Activated CD4-positive, alpha-beta T cell treated with anti-CD3 and anti-CD28 coated beads, Interleukin-2, Interleukin-4, amounts not matched to agents 100 ng/mL and 50 ng/mL, durations not matched to agents 16 hours and 8 hours (primary cell): ENCODE data around the gene CAMKMT.
A peak's percentile ranks its signal among the peaks of the same experiment; 100 is the strongest.

Experiments used
- DNase-seq: peaks from one replicate; pipeline ENCODE4 v3.0.0-alpha.2; 2020; ENCODE audit warnings: low spot score

CAMKMT gene

GRCh38 chr2:44651974-44652373 is 290.2 kb downstream of the CAMKMT start:
- peak; percentile 3 for DNase-seq

DNA sequence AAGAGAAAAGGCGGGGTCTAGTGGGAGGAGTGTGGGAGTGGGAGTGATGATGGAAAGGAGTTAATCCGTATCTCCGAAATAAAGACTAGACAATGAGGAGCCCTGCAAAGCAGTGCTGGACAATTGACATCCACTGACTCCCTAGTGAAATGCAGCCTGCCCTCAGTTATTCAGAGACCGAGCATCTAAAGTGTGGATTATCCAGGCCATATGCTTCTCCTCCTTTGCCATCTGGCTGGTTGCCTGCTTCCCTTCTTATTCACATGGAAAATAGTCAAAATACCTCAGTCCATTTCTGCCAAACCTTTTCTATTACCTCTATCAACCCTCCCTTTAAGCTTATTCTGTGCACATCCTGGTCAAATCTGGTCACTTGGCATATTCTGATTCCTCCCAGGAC is 291.0 kb downstream of the CAMKMT start:
- DNase-seq, result no peak

DNA sequence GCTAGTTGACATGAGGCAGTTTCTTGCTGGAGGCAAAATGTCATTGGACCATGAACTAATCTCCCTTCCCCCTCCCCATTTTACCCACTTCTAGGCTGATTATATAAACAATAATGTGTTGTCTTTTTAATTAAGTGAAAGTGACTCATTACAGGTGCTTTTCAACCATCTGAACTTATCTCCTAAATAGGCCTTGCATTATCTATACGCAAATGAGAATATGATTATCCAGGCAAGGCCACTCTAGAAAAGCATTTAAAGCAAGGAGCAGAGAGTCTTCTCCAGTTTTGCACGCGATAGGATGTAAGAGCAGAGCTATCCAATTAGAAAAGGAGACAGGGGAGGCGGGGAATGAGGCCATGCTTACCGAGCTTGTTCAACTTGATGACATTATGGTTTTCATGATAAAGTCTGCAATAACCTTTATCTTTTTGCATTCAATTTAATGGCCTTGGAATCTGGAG is 293.7 kb downstream of the CAMKMT start:
- DNase-seq, result no peak

DNA sequence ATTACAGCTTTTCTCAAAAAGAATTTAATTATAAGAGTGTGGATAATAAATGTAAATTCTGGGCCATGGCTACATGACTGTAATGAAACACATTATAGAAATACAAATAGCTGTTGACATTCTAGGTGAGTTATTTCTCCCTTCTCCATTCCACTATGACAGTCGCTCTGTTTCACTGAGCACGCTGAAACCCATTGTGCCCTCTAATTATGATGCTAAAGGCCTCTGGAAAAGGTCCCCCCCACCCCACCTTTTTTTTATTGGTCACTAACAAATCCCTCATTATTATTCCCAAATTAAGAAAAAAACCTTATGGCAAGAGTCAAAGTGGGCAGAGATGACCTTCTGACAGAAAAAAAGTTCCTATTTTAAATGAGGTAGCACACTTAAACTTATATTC is 294.7 kb downstream of the CAMKMT start:
- no peak for DNase-seq

DNA sequence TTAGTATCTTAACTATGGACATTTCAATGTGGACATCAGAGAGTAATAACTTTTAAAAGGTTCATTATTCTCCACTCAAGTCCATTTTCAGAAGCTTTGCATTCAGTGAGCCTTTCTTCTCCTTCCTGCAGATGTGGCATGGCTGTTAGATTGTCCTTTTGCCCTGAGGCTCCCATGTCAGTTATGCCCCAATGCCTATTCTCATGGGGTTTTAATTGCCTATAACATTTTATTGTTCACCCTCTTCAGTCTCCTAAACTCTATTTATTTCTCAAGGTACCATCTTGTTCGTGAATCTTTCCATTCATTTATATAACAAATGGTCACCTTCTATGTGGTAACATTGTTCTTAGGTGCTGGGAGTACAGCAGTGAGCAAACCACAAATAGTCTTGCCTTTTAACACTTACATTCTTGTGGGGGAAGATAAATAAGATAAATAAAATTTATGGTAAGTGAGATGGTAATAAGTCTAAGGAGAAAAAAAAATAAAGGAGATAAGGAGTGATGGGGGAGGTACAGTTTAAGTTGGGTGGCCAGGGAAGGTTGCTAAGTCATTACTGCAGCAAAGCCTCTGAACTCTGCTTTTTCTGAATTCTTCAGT is 301.8 kb downstream of the CAMKMT start:
- DNase-seq, result no peak

DNA sequence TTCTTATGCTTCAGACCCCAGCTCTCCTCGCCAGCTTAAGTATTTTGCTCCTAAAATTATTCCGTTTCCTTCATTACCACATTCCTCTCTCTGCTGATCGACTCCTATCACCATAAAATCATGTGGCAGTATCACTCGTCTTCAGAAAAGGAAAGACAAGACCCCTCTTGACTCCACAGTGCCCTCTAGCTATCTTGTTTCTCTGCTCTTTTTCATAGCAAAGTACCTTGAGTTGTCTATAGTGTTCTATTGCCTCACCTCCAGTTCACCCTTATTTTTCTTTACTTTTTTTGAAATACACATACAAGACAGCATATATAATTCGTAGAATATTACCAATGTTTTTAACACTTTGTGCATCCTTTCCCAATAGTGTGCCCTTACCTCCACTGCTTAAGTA is 306.6 kb downstream of the CAMKMT start:
- no peak for DNase-seq

- DNase-seq, result no peak
These were observed 309.5 kb downstream of the CAMKMT start for GRCh38 chr2:44671276-44671675.

DNA sequence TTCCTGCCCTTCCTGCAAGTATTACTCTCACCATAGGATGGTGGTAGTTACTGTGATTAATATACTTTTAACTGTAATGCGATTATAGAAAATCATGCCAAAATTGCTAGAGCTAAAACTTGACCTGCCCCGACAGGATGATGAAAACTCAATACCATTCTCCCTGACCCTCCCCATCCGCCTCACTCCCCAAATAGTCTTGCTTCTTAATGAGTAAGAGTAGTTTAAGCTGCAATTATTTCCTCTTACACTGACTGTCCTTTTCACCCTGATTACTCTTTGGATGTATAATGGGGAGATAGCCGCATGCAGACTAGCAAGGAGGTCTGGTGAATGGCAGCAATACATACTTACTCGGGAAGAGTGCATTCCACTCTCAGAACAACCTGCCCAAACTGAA is 310.2 kb downstream of the CAMKMT start:
- DNase-seq, result no peak

DNA sequence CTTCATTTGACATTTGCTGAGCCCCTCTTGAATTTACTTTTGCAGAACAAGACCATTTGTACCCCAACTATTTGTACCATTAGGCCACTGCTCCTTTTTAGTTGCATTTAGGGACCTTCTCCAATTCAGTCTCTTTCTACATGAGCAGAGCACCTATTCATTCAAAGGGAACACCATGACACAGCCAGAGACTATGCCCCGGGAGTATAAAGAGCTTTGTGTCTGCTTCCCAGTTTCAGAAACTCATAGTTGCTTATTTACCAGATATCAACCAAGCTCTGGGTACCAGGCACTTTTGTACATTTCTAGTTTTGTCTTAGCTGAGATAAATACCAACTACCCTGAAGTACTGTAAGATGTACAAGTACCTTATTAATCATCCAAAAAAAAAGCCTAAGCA is 310.7 kb downstream of the CAMKMT start:
- no peak for DNase-seq

GRCh38 chr2:44674473-44675284 is 312.9 kb downstream of the CAMKMT start:
- peak; percentile 7 for DNase-seq

- no peak for DNase-seq
These were observed 314.6 kb downstream of the CAMKMT start for GRCh38 chr2:44676379-44676778.

DNA sequence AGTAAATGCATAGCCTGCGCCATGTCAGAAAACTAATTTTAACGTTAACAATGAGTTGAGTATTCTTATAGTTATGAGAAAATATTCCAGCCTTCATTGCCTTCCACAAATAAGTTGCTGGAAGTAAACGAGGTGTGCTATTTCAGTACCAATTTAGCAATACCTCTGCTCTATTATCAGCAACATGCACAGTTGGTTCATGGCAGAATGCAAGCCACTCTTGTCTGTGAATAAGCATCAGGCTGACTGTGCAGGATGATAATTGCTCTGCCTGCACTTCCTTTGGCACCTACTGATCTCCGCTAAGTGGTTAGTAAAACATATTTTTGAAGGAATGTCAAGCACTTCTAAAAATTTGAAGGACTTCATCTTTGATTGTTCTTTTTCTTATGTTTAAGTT is 317.8 kb downstream of the CAMKMT start:
- DNase-seq, result no peak

- no peak for DNase-seq
These were observed 318.2 kb downstream of the CAMKMT start for GRCh38 chr2:44679990-44680389.

GRCh38 chr2:44680424-44680971 is 318.8 kb downstream of the CAMKMT start:
- DNase-seq, result no peak

DNA sequence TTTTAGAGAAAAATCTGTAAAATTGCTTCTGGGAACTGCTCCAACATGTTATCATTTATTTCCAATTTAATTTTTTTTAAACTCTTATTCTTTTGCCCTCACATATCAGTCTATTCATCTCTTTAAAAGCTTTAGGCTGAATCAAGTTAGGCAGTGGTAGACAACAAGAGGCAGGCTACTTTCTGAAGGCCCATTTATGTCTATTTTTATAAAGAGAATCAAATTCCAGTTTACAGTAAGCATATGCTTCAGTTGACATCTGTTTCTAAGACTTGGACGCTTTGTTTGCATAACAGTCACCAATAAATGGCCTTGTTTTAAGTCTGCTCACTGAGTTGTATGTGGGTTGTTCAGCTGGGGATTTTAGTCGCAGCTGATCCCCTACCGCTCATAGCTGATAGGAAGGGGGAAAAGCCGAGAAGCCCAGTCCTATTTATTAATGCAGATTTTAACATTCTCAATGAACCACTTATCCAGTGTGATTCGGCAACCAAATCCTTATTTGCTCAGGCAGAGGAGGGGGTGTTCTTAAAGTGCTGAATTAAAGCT is 319.3 kb downstream of the CAMKMT start:
- DNase-seq, result no peak

DNA sequence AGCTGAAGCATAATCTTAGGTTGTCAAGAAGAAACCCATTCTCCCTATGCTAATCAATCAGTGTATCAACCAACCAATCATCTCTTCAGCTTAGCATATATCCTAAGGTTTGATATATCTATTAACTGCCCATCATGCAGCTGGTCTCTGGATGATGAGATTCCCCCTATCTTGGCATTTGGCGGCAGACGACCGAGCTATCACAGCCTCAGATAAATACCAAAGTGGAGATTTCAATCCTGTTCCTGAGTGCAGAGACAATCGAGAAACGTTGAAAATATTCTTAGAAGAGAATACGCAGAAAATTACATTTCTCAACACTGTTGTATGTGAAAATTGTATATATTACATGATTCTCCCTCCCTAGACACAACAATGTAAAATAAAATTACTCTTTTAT is 320.7 kb downstream of the CAMKMT start:
- no peak for DNase-seq

- DNase-seq, result no peak
These were observed 322.8 kb downstream of the CAMKMT start for GRCh38 chr2:44684559-44684958.

DNA sequence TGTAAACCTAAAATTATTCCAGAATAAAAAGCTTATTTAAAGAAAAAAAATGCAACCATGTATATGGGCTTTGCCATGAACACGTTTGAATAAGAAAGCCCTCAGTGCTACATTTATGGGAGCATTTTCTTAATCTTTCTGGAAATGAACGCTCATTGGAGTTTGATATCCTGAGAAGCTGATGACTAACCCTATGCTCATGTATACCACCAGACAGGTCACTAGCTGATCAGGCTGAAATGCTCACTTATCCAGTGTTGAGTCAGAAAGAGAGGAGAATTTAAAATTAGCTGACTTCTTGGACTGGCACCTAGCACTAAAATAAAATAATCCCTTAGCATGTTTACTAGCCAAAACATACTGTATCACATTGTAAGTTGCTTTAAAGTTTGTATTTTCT is 324.8 kb downstream of the CAMKMT start:
- DNase-seq, result no peak

DNA sequence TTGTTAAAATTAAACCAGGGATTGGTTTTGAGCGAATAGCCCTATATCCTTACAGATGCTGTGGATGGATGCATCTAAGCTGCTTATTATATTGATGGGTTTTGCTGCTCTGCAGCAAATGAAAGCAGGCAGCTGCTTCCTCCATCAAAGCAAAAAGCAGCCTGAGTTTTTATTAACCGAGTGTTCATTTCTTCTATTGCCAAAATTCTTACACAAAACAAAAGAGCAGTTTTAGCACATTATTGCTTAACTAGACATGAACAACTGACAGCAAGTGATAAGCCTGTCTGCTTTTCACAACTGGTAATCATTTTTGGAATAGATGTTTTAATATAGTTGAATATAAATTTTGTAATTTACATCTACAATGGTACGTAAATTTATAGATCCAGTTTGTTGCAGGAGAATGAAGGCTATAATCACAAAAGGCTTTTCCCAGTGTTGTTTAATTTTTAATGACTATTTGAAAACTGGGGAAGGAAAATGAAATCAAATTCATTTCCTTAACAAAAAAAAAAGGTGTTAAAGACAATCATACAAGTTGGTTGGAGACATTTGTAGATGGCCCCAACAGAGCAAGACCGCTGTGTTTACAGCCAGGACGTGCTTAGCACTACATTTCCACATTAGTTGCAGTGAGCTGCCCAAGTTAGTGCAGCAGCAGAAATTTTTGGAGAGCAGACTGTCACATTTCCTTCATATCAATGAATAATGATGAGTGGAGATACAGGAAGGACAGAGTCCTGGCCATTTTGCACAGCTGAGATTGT is 326.1 kb downstream of the CAMKMT start:
- DNase-seq, result no peak

- no peak for DNase-seq
These were observed 326.8 kb downstream of the CAMKMT start for GRCh38 chr2:44688456-44689124.

DNA sequence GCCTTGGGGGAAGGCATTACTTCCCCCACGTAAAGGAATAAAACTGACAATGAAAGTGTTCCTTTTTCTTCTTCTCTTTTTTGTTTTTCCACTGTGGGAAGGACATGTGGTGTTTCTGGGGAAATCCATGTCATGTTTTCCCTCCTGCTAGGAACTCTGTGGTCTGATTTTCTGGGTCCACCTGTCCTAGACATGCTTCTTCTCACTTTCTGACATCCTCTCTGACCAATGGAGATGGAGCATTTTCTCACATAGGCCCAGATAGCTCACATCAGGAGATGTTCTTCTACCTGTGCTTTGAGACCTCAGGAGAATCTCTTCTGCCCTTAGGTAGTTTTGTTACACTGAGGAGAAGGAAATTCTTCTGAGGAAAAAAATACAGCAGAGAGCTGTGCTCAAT is 327.8 kb downstream of the CAMKMT start:
- DNase-seq, result no peak
